ENCODE measurements around the gene ATAT1. TPM values are rescaled to one million over a fixed set of nuclear protein-coding genes. Genes with fewer than 3 reads are reported as not detected.

Gene ATAT1
- total RNA-seq, result 2.6 and 3.6 TPM in 2 replicates

GRCh38 chr6:30626484-30627366 is at the start of gene ATAT1:
Gene ATAT1, plus strand, starts transcription at chr6:30626874.

GRCh38 chr6:30616811-30617564 is 9.7 kb upstream of the ATAT1 start, which contains the start of gene PPP1R10:
Gene PPP1R10, minus strand, starts transcription at chr6:30617243. Its CDS starts 7,299 bp downstream, at chr6:30609944.

GRCh38 chr6:30617565-30618269 is 9.0 kb upstream of the ATAT1 start, which contains the start of gene MRPS18B:
Gene MRPS18B, plus strand, starts transcription at chr6:30617840. Its CDS starts 26 bp downstream, at chr6:30617866.

GRCh38 chr6:30646450-30647241 is 20.0 kb downstream of the ATAT1 start, which contains the start of gene C6orf136:
Gene C6orf136, plus strand, starts transcription at chr6:30647133. Its CDS starts 99 bp downstream, at chr6:30647232.

GRCh38 chr6:30672445-30673253 is 46.0 kb downstream of the ATAT1 start, which contains the start of gene DHX16:
Gene DHX16, minus strand, starts transcription at chr6:30673006. Its CDS starts 165 bp downstream, at chr6:30672841.

GRCh38 chr6:30686009-30686907 is 59.6 kb downstream of the ATAT1 start, which contains the start of gene PPP1R18:
Gene PPP1R18, minus strand, starts transcription at chr6:30686645. Its CDS starts 627 bp downstream, at chr6:30686018.

GRCh38 chr6:30690403-30691207 is 63.9 kb downstream of the ATAT1 start, which contains the start of gene NRM:
Gene NRM, minus strand, starts transcription at chr6:30690984. Its CDS starts 10 bp downstream, at chr6:30690974.

Other genes starting within 250 kb of the ATAT1 start
- 168 and 253 TPM in 2 replicates for gene HLA-E, start 137.4 kb upstream of the ATAT1 start, total RNA-seq
- gene GNL1, start 70.4 kb upstream of the ATAT1 start, total RNA-seq, result 33.9 and 42.4 TPM in 2 replicates
- gene PRR3, start 69.6 kb upstream of the ATAT1 start, total RNA-seq, result 0.72 and 1.5 TPM in 2 replicates
- gene ABCF1, start 55.4 kb upstream of the ATAT1 start, total RNA-seq, result 25.6 and 37.8 TPM in 2 replicates
- gene PPP1R10, start 9.6 kb upstream of the ATAT1 start, total RNA-seq, result 9.6 and 15.3 TPM in 2 replicates
- gene MRPS18B, start 9.0 kb upstream of the ATAT1 start, total RNA-seq, result 50.4 and 72.0 TPM in 2 replicates
- gene C6orf136, start 20.3 kb downstream of the ATAT1 start, total RNA-seq, result 4.3 and 5.8 TPM in 2 replicates
- 35.0 and 39.8 TPM in 2 replicates for gene DHX16, start 46.1 kb downstream of the ATAT1 start, total RNA-seq
- gene PPP1R18, start 59.8 kb downstream of the ATAT1 start, total RNA-seq, result 22.2 and 44.1 TPM in 2 replicates
- 0.85 and 1.7 TPM in 2 replicates for gene NRM, start 64.1 kb downstream of the ATAT1 start, total RNA-seq
- gene MDC1, start 90.4 kb downstream of the ATAT1 start, total RNA-seq, result 1.7 and 2.4 TPM in 2 replicates
- 153 and 214 TPM in 2 replicates for gene TUBB, start 93.5 kb downstream of the ATAT1 start, total RNA-seq
- 19.0 and 33.7 TPM in 2 replicates for gene FLOT1, start 115.8 kb downstream of the ATAT1 start, total RNA-seq
- 211 and 248 TPM in 2 replicates for gene IER3, start 117.7 kb downstream of the ATAT1 start, total RNA-seq